ENCODE results near the gene MKS1. TPM values are rescaled to one million over a fixed set of nuclear protein-coding genes. Genes with fewer than 3 reads are reported as not detected.

Gene MKS1
- total RNA-seq, 1 experiment from 2014 or later: 24.8 TPM

DNA sequence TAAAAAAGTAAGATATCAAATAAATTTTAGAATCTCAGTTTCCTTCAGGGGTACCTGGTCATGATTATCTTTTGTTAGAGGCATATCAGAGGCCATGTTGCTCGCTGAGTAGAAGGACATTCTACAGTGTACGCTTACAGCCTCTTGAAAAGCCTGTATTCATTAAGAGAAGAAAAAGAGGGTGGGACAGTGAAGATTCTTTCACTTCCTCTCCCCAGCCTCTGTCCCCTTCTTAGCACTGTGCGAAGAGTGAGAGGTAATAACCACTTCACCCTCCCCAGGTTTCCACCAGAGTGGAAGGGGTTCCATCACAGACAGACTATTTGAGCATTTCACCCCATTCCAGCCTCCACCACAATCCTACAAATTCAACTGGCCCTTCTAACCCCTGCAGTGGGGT, 14.5 kb upstream of the MKS1 start:
- H2BK12ac ChIP-seq (ENCODE audit: insufficient read length, low read depth, low read length): no peak overlapping the region
- no peak overlapping the region for H2BK20ac ChIP-seq (ENCODE audit: low read depth, low read length, poor library complexity, severe bottlenecking)
- H4K20me1 ChIP-seq (ENCODE audit: control insufficient read depth, insufficient read depth, insufficient read length): no peaks in the 10 kb centered on the region
- H4K91ac ChIP-seq (ENCODE audit: insufficient read length, low read depth, low read length): no peak overlapping the region
- no peak overlapping the region for H2AFZ ChIP-seq (ENCODE audit: low read length)
- no peak overlapping the region for H2BK5ac ChIP-seq (ENCODE audit: insufficient read length, low read length)
- Mint-ChIP-seq H3K36me3 (ENCODE audit: insufficient read depth in 1 of 3, low read depth in 3 of 3) (no peaks in the 10 kb centered on the region), H3K4me1 (peaks cover 14 to 16% of the 10 kb centered on the region in 2 experiments), H3K9me3 (no peaks in the 10 kb centered on the region), H3K27ac (no peak overlapping the region), H3K4me3 (no peak overlapping the region), H3K27me3 (ENCODE audit: low read depth) (peaks cover 53% of the 10 kb centered on the region)
- H3K23me2 ChIP-seq (ENCODE audit: insufficient read length, low read depth, low read length, poor library complexity, severe bottlenecking): no peaks in the 10 kb centered on the region
- peaks cover 2% of the 10 kb centered on the region; the same call in 1 of the 2 replicates for H3K4me1 ChIP-seq (ENCODE audit: insufficient read depth, low read length)
- H3K27me3 ChIP-seq (ENCODE audit: insufficient read depth, low read length): 0 out of 2 replicates have a peak, but pooled peaks cover 2% of the 10 kb centered on the region
- no peak overlapping the region for H3K27ac ChIP-seq (ENCODE audit: insufficient read length, low read depth, low read length)
- no peaks in the 10 kb centered on the region for H3K79me1 ChIP-seq (ENCODE audit: insufficient read depth, low read depth, low read length, poor library complexity, severe bottlenecking)
- H3K9ac ChIP-seq (ENCODE audit: extremely low read depth, insufficient read length, low read length): no peak overlapping the region
- no peak overlapping the region for H3K56ac ChIP-seq (ENCODE audit: insufficient read length, low read depth, low read length)
- no peak overlapping the region for H2BK120ac ChIP-seq (ENCODE audit: low read depth, low read length, poor library complexity, severe bottlenecking)
- H3K23ac ChIP-seq (ENCODE audit: insufficient read length, low read depth, low read length): no peak overlapping the region
- TF ChIP-seq CTCF (conservative IDR thresholded peaks at IDR 0.05): no peak
- WGBS (ENCODE audit: extremely low coverage, insufficient read length, low lambda C conversion rate): no CpG with 5 or more reads among the region's 3 CpGs
- no peak overlapping the region for H4K8ac ChIP-seq (replicated peaks; ENCODE audit: insufficient read length, low read depth, low read length)
- no peak overlapping the region for H3T11ph ChIP-seq (ENCODE audit: low read length)
- no peak overlapping the region for H3K14ac ChIP-seq (ENCODE audit: insufficient read depth, low read length)
- no peaks in the 10 kb centered on the region for H3K79me2 ChIP-seq (ENCODE audit: insufficient read depth, low read length)
- no peak overlapping the region for H3K4ac ChIP-seq (ENCODE audit: low read depth, low read length)
- no peak overlapping the region for H4K5ac ChIP-seq (ENCODE audit: insufficient read length, low read depth, low read length)
- H3K4me2 ChIP-seq (ENCODE audit: insufficient read depth, insufficient read length, low read length): no peak overlapping the region
- no peaks in the 10 kb centered on the region for H3K9me3 ChIP-seq (ENCODE audit: control insufficient read depth, low read depth, low read length)
- H2BK15ac ChIP-seq (ENCODE audit: low read depth, low read length): no peak overlapping the region
- no peak overlapping the region for H2AK5ac ChIP-seq (ENCODE audit: insufficient read length, low read length)
- no peak for DNase-seq
- no peak overlapping the region for H3K18ac ChIP-seq (ENCODE audit: insufficient read length, low read depth, low read length)
